SK-N-SH treated with all-trans-retinoic acid at 6 μM for 48 hours (cell line): Measurements from ENCODE around the gene NMT1.

Experiments used
- ATAC-seq: fragments of 200-7000 bp; cut with Tn5 transposase; 3 replicates; pipeline ENCODE4 v1.9.1; 2020; ENCODE audit warnings: mild to moderate bottlenecking, moderate library complexity
- ARNTL ChIP-seq: fragments of 450-650 bp; formaldehyde crosslinking; IDR thresholded peaks from 2 replicates; pipeline ENCODE4 v1.5.0; 2020; ENCODE audit warnings: low read depth, mild to moderate bottlenecking, moderate library complexity, borderline replicate concordance
- BACH2 ChIP-seq: fragments of 250-450 bp; sonication (Bioruptor Pico); IDR thresholded peaks from 2 replicates; pipeline ENCODE4 v1.9.0; 2021; ENCODE audit warnings: mild to moderate bottlenecking, borderline replicate concordance
- CREB5 ChIP-seq: fragments of 250-450 bp; sonication (Bioruptor Pico); IDR thresholded peaks from 2 replicates; pipeline ENCODE4 v1.5.1; 2020; ENCODE audit warnings: low read depth, mild to moderate bottlenecking, moderate library complexity
- CSDC2 ChIP-seq: fragments of 250-450 bp; sonication (Bioruptor Pico); IDR thresholded peaks from 2 replicates; pipeline ENCODE4 v1.5.0; 2020; ENCODE audit warnings: mild to moderate bottlenecking, moderate library complexity
- CSRNP3 ChIP-seq: fragments of 250-450 bp; sonication (Bioruptor Pico); IDR thresholded peaks from 2 replicates; pipeline ENCODE4 v1.5.1; 2021; ENCODE audit warnings: mild to moderate bottlenecking, moderate library complexity
- ESRRG ChIP-seq: fragments of 250-450 bp; sonication (Bioruptor Pico); IDR thresholded peaks from 2 replicates; pipeline ENCODE4 v1.6.1; 2021; ENCODE audit warnings: mild to moderate bottlenecking
- GLIS3 ChIP-seq: fragments of 250-450 bp; sonication (Bioruptor Pico); IDR thresholded peaks from 2 replicates; pipeline ENCODE4 v1.5.0; 2020; ENCODE audit warnings: mild to moderate bottlenecking, moderate library complexity
- ISL1 ChIP-seq: fragments of 250-450 bp; sonication (Bioruptor Pico); IDR thresholded peaks from 2 replicates; pipeline ENCODE4 v2.1.2; 2022; ENCODE audit warnings: mild to moderate bottlenecking, moderate library complexity
- OSR1 ChIP-seq: fragments of 250-450 bp; sonication (Bioruptor Pico); IDR thresholded peaks from 2 replicates; pipeline ENCODE4 v1.8.0; 2022; ENCODE audit warnings: moderate library complexity, mild to moderate bottlenecking, inconsistent platforms
- PATZ1 ChIP-seq: fragments of 250-450 bp; sonication (Bioruptor Pico); IDR thresholded peaks from 2 replicates; pipeline ENCODE4 v1.8.0; 2020; ENCODE audit warnings: mild to moderate bottlenecking, moderate library complexity, borderline replicate concordance
- POU6F1 ChIP-seq: fragments of 250-450 bp; sonication (Bioruptor Pico); IDR thresholded peaks from 2 replicates; pipeline ENCODE4 v1.8.0; 2021; ENCODE audit warnings: low read depth, mild to moderate bottlenecking, moderate library complexity, borderline replicate concordance
- PPARA ChIP-seq: fragments of 250-450 bp; sonication (Bioruptor Pico); IDR thresholded peaks from 2 replicates; pipeline ENCODE4 v1.5.0; 2020; ENCODE audit warnings: mild to moderate bottlenecking, borderline replicate concordance
- RARB ChIP-seq: fragments of 250-450 bp; sonication (Bioruptor Pico); IDR thresholded peaks from 2 replicates; pipeline ENCODE4 v1.8.0; 2021; ENCODE audit warnings: mild to moderate bottlenecking, moderate library complexity
- TCF4 ChIP-seq: fragments of 250-450 bp; sonication (Bioruptor Pico); IDR thresholded peaks from 2 replicates; pipeline ENCODE4 v1.8.0; 2021; ENCODE audit warnings: mild to moderate bottlenecking, moderate library complexity, borderline replicate concordance
- TOX ChIP-seq: fragments of 250-450 bp; sonication (Bioruptor Pico); IDR thresholded peaks from 2 replicates; pipeline ENCODE4 v1.8.0; 2021; ENCODE audit warnings: mild to moderate bottlenecking, moderate library complexity, borderline replicate concordance
- ZC3H10 ChIP-seq: fragments of 250-450 bp; sonication (Bioruptor Pico); IDR thresholded peaks from 2 replicates; pipeline ENCODE4 v1.5.1; 2021; ENCODE audit warnings: mild to moderate bottlenecking, moderate library complexity
- ZFP3 ChIP-seq: fragments of 250-450 bp; sonication (Bioruptor Pico); IDR thresholded peaks from 2 replicates; pipeline ENCODE4 v1.5.0; 2020; ENCODE audit warnings: mild to moderate bottlenecking, moderate library complexity
- ZFP30 ChIP-seq: fragments of 450-650 bp; formaldehyde crosslinking; IDR thresholded peaks from 2 replicates; pipeline ENCODE4 v1.5.0; 2022; ENCODE audit warnings: mild to moderate bottlenecking, moderate library complexity
- ZNF565 ChIP-seq: fragments of 450-650 bp; formaldehyde crosslinking; conservative IDR thresholded peaks from 2 replicates; pipeline ENCODE4 v1.5.0; 2020; ENCODE audit warnings: low read depth, mild to moderate bottlenecking, moderate library complexity
- ZNF70 ChIP-seq: fragments of 450-650 bp; formaldehyde crosslinking; IDR thresholded peaks from 2 replicates; pipeline ENCODE4 v1.5.0; 2020; ENCODE audit warnings: mild to moderate bottlenecking, moderate library complexity
- ZNF8 ChIP-seq: fragments of 450-650 bp; formaldehyde crosslinking; IDR thresholded peaks from 2 replicates; pipeline ENCODE4 v1.5.0; 2020; ENCODE audit warnings: mild to moderate bottlenecking, moderate library complexity

The NMT1 gene

GRCh38 chr17:45114117-45114932 lies 53.2 kb downstream of the NMT1 start:
- TF ChIP-seq ARNTL (CRISPR knock-in tag) (no peak), ZNF70 (CRISPR knock-in tag) (no peak), OSR1 (CRISPR knock-in tag) (no peak), PATZ1 (CRISPR knock-in tag) (no peak), POU6F1 (no peak), TOX (CRISPR knock-in tag) (no peak), TCF4 (no peak), ZFP30 (no peak), ZFP3 (no peak), CSDC2 (CRISPR knock-in tag) (no peak), ISL1 (CRISPR knock-in tag) (no peak)
- no peak for ATAC-seq

- no peak for ATAC-seq
- TF ChIP-seq BACH2 (no peak), ZNF70 (CRISPR knock-in tag) (no peak), ZNF565 (no peak), CREB5 (no peak)
Observed at GRCh38 chr17:45115015-45115625, 54.0 kb downstream of the NMT1 start.

GRCh38 chr17:45115871-45116270 lies 54.8 kb downstream of the NMT1 start:
- TF ChIP-seq ARNTL (CRISPR knock-in tag): no peak
- TF ChIP-seq ZNF565: no peak
- TF ChIP-seq CSDC2 (CRISPR knock-in tag): no peak
- TF ChIP-seq ZNF70 (CRISPR knock-in tag): no peak
- TF ChIP-seq POU6F1: no peak
- TF ChIP-seq TCF4: no peak
- TF ChIP-seq ZFP30: no peak
- TF ChIP-seq ZNF8: no peak
- TF ChIP-seq ESRRG (CRISPR knock-in tag): no peak
- no peak for TF ChIP-seq PPARA (CRISPR knock-in tag)
- TF ChIP-seq RARB (CRISPR knock-in tag): no peak
- TF ChIP-seq ZC3H10: no peak
- TF ChIP-seq ISL1 (CRISPR knock-in tag): no peak
- TF ChIP-seq GLIS3: no peak
- TF ChIP-seq CSRNP3 (CRISPR knock-in tag): no peak
- no peak for TF ChIP-seq ZFP3
- no peak for ATAC-seq
